Tibial nerve (tissue), 4 donors: ENCODE measurements around the gene RUNDC3A.

Source experiments
- EP300 ChIP-seq, 2 donors: sonication (generic); formaldehyde crosslinking; IDR thresholded peaks; one replicate each; pipeline ENCODE4 v1.6.1; 2017; ENCODE audit warnings: antibody characterized with exemption in 2 of 2, mild to moderate bottlenecking in 1 of 2
- POLR2A ChIP-seq, 2 donors: fragments of 450-650 bp; IDR thresholded peaks; one replicate each; pipeline ENCODE4 v1.6.1; 2017; ENCODE audit warnings: antibody characterized with exemption in 2 of 2, mild to moderate bottlenecking in 2 of 2, moderate library complexity in 2 of 2
- TF ChIP-seq, protein P1 (sequence below), 5 experiments: fragments of 200-600 bp in 3 of 5; fragments of 450-650 bp in 2 of 5; sonication (generic) in 3 of 5; IDR thresholded peaks; one replicate each; pipeline ENCODE4 v1.5.1; 2016 to 2019; ENCODE audit warnings: antibody characterized with exemption in 5 of 5, mild to moderate bottlenecking in 3 of 5, moderate library complexity in 2 of 5

DNA sequence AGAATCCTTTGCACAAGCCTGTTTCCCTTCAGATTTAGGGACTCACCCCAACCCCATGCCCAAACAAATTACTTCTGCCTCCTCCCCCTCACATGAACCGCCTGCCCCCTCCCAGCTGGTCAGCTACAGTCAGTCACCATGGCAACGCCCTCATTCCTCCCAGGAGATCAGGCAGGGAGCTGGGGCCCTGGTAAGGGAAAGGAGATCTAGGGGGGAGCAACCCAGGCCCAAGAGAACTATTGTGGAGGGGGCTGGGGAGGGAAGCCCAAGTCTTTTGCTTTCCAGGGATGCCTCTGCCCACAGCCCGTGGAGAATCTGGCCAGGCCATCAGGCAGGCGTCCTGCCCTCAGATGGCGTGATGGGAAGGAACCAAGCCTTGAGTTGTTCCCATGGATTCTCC is 52.4 kb downstream of the RUNDC3A start:
- TF ChIP-seq, protein P1, sequence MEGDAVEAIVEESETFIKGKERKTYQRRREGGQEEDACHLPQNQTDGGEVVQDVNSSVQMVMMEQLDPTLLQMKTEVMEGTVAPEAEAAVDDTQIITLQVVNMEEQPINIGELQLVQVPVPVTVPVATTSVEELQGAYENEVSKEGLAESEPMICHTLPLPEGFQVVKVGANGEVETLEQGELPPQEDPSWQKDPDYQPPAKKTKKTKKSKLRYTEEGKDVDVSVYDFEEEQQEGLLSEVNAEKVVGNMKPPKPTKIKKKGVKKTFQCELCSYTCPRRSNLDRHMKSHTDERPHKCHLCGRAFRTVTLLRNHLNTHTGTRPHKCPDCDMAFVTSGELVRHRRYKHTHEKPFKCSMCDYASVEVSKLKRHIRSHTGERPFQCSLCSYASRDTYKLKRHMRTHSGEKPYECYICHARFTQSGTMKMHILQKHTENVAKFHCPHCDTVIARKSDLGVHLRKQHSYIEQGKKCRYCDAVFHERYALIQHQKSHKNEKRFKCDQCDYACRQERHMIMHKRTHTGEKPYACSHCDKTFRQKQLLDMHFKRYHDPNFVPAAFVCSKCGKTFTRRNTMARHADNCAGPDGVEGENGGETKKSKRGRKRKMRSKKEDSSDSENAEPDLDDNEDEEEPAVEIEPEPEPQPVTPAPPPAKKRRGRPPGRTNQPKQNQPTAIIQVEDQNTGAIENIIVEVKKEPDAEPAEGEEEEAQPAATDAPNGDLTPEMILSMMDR (IDR thresholded peaks at IDR 0.05), result no peak
- no peak for TF ChIP-seq POLR2A (IDR thresholded peaks at IDR 0.05)
- TF ChIP-seq EP300 (IDR thresholded peaks at IDR 0.05), result no peak
